GM20431 (cell line): ENCODE results near the gene ANKRD37.

Experiments
- in situ Hi-C: fragments of 300-500 bp; cut with MseI, MboI; formaldehyde crosslinking; loops from one replicate; pipeline ENCODE4 v1.15.0; 2020; ENCODE audit warnings: low sequenced_read_pairs; ENCODE audit not compliant: unreplicated experiment

Gene ANKRD37

DNA sequence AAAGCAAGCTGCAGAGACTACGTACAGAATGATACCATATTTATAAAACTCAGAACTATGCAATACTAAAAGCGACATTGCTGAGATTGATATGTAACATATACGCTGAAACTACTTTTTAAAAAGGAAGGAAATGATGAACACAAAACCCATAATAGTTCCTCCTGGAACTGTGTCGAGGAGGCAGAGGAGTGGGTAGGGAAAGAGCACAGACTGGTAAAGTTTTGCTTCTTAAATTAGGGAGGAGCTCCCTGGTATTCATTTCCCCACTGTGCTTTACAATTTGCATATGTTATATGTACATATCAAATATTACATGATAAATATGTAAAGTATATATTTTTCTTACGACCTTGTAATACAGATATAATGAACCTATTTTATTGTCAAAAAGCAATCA lies 15.2 kb downstream of the ANKRD37 start:
- in situ Hi-C loops = no loop called here

DNA sequence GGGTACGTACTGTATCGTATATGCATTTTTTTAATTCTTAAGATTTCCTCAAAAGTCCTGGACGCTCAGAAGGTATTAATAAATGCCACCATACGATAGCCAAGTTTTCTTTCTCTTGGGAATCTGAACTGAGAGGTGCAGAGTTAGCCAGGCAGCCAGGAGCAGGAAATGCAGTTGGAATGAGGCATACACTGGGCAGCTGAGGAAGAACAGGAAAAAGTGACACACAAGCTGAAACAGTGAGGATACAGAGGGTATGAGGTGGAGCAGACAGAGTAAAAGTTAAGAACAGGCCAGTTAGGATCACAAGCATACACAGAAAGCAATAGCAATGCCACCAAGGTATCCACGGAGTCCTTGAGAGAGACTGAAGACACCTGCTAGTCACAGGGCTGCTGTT lies 15.8 kb downstream of the ANKRD37 start:
- in situ Hi-C loops = no loop called here

DNA sequence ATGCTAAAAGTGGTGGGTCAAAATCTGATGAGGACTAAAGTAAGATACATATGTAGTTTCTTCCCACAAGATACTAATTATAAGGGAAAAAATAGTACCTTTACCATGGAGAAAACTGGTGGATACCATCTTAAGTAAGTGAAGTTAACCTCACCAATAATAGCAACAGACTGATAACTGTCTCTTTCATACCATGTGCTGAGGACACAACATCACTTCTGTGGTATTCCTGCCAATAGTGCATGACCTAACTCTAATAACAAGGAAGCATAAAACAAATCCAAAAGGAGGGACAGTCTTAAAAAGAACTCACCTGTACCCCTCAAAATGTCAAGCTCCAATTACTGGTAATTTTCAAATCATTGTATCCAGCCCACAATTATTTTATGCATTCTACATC lies 20.3 kb downstream of the ANKRD37 start:
- in situ Hi-C loops = no loop called here

DNA sequence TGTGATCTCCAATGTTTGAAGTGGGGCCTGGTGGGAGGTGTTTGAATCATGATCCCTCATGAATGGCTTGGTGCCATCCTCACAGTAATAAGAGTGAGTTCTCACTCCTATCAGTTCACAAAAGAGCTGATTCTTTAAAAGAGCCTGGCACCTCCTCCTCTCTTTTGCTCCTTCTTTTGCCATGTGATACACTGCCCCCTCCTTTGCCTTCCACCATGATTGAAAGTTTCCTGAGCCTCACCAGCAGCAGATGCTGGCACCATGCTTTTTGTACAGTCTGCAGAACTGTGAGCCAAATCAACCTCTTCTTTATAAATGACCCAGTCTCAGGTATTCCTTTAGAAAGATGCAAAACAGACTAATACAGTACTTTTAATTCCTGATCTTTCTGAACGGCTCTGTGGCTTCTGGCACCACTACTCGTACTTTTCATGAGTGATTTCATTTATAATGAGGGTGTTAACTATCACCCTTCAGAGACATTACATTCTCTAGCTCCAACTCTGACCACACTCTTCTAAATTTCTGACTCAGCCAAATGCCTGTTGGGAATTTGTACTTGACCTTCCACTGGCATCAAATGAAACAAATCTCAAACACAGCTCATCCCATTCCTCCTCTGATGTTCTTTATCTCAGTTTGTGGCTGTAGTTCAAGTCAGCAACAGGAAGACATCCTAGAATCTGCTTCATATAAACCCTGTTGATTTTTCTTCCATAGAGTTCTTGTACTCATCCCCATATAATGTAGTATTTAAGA lies 24.9 kb downstream of the ANKRD37 start:
- in situ Hi-C loops = no loop called here

DNA sequence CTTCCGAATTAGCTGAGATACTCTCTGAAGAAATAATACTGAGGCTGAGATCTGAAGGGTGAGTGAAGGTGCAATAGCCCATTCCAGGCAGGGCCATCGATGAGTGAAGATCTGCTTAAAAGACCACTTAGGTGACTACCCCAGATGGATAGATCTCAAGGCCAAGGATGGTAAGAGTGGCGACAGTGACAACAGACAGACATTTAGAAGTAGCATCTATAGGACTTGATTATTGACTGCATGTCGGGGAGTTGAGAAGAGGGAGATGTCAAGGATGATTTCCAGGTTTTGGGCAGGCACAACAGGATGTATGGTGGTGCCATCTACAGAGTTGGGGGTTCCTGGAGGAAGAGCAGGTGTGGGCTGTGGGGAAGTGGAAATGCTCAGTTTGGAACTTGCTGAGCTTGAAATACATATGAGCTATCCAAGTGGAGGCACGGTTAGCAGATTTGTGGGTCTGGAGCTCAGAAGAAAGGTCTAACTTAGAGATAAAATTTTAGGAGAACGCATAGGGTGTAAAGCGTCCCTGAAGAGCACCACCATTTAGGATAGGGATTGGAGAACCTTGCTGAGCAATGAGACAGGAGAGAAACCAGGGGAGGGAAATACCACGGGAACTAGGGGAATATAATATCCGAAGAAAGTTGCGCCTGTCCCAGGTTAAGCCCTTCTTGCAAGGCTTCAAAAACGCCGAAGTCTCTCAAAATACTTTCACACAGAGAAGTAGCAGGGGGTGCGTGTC lies 28.4 kb downstream of the ANKRD37 start:
- in situ Hi-C loops = no loop called here

DNA sequence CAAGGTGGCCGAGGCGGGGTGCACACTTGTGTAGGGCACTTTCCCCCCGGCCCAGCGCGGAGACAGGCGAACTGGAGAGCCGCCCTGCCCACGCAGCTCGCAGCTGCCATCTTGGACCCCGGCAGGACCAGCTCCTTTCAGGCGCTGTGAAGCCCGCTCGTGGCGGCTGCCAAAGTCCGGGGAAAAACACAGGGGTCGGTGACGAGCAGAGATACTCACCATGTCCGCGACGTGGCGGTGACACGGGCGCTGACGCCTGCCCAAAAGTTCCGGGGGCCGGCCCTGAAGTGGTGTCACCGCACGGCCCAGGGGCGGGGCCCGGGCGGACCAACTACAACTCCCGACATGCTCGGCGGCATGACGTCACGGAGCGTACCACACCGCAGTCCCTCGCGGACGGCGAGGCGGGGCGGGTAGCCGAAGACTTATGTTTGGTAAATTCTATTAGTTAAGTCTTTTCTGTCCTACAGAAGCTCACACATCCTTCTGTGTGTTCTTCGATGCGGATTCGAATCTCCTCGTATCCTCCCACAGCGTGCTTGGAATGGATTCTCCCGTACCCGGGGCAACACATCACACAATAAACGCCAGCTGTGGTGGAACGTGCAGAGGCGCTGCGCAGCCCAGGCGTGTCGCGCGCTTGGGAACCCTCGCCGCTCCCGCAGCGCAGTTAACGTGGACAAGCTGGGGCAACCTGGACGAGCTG lies 29.2 kb downstream of the ANKRD37 start, which contains the start of gene UFSP2:
UFSP2 (minus strand) TSS at position 318 of the 706 bp plus-strand sequence; CDS start at position 222, 96 bp downstream.
- in situ Hi-C loops = no loop called here

DNA sequence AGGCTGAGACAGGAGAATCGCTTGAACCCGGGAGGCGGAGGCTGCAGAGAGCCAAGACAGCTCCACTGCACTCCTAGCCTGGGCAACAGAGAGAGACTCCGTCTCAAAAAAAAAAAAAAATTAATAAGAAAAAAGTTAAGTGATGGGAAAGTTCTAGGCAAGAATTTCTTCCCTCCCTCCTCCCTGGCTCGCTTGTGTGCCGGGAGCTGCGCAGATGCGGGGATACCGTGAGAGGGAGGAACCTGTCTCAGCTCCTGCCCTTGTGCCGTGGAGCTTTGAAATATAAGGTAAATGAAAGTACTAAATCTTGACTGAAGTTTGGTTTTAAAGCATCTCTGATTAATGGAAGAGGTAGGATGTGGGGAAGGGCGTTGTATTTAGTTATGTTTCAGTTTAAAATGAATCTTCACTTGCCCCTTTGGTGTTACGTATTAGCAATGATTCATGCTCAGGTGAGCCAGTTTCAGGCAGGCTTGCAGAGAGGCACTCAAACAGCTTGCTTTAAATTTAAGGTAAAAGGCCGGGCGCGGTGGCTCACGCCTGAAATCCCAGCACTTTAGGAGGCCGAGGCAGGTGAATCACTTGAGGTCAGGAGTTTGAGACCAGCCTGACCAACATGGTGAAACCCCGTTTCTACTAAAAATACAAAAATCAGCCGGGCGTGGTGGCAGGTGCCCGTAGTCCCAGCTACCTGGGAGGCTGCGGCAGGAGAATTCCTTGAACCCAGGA lies 30.5 kb downstream of the ANKRD37 start:
- in situ Hi-C loops = no loop called here

DNA sequence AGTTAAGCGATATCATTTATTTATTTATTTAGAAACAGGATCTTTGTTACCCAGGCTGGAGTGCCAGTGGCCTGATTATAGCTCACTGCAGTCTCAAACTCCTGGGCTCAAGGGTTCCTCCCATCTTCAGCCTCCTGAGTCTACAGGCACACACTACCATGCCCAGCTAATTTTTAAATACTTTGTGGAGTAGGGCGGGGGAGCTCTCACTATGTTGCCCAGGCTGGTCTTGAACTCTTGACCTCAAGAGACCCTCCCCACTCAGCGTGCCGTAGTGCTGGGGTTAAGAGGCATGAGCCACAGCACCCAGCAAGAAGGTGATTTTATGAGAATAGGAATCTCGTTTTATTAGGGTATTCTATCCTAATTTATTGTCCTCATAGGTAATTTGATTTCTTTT lies 33.0 kb downstream of the ANKRD37 start:
- in situ Hi-C loops = no loop called here

DNA sequence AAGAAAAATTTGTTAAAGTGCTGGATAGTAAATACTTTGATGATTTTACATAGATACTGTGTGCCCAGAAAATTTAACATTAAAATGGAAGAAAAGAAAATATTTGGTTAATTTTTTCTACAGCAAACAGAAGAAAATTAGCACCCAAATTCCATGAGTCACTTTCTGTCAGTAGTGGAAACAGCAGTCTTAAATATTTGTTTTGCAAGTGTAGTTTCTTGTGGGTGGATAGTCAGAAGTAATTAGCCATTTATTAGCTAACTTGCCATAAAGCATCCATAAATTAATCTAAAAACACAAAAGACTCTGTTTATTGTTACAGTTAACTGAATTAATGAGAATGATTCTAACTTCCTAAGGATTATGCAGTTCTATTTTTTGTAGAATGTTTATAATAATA lies 38.8 kb downstream of the ANKRD37 start:
- in situ Hi-C loops = no loop called here

DNA sequence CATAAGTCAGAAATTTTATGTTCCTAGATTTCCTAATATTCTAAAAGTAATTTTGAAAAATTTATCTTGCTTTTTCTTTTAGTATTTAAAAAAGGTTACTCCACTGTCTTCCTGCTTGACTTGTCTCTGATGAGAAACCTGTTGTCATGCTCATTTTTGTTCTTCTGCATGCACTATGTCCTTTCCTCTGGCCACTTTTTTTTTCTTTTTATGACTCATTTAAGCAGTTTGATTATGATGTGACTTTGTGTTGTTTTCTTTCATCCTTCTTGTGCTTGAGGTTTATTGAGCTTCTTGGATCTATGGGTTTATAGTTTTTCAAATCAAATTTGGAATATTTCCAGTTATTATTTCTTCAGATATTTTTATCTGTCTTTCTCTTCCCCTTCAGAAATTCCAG lies 41.2 kb downstream of the ANKRD37 start:
- in situ Hi-C loops = no loop called here

DNA sequence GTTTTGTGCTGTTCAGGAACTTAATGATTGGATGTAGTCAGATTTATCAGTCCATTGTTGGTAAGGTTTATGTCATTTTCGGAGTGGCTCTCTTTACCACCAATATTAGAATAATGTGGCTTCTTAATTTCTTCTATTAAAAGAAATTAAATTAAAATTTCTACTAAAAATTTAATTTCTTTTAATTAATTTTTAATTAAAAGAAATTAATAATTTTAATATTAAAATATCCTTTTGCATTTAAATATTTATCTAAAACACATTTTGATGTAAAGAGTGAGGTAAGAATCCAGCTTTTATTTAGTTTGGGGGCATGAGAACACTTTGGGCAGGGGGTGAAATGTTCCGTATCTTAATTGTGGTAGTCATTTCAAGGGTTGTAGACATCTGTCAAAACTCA lies 44.8 kb downstream of the ANKRD37 start:
- in situ Hi-C loops = no loop called here

DNA sequence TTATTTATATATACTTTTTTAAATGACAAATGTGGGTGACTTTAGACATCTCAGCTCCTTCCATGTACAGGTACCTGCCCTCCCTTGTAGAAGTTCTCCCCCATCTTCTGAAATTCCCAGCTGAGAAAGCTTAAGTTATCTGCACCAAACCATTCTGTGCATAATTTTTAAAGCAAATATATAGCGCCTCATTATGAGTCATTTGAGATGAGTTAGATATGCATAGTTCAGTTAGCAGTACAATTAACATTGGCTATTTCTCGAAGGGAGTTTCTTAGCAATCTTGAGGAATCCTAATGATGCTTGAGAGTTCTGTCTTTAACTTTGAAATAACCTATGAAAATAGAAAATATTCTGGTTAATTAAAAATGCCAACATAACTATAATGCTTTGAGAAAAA lies 48.6 kb downstream of the ANKRD37 start:
- in situ Hi-C loops = no loop called here
